WTC11 (cell line): ENCODE data around the gene TARBP1. TPM values are rescaled to one million over a fixed set of nuclear protein-coding genes. Genes with fewer than 3 reads are reported as not detected.

Source experiments
- ATAC-seq: fragments of 200-7000 bp; cut with Tn5 transposase; 2 replicates; pipeline ENCODE4 v1.10.0; 2021; ENCODE audit warnings: mild to moderate bottlenecking, moderate library complexity
- CTCF ChIA-PET: fragments of 300-600 bp; sonication (Branson Sonifier 250); formaldehyde crosslinking; loops from one replicate; lab custom pipeline; 2021; ENCODE audit warnings: antibody characterized with exemption; lab: Charles Lee
- POLR2A ChIA-PET: fragments of 350-600 bp; sonication (Branson Sonifier 250); formaldehyde crosslinking; loops from one replicate; lab custom pipeline; 2021; ENCODE audit warnings: antibody characterized with exemption; lab: Charles Lee
- DNase-seq: peaks from one replicate; pipeline ENCODE4 v3.0.0; 2021; ENCODE audit warnings: low spot score
- H3K27ac Mint-ChIP-seq: 2 replicates; pipeline ENCODE4 v1.8.0; 2021; ENCODE audit warnings: mixed read lengths
- H3K27me3 Mint-ChIP-seq: 2 replicates; pipeline ENCODE4 v1.8.0; 2021; ENCODE audit warnings: low read depth, mild to moderate bottlenecking, moderate library complexity, mixed read lengths
- H3K36me3 Mint-ChIP-seq: 2 replicates; pipeline ENCODE4 v1.8.0; 2021; ENCODE audit warnings: mixed read lengths
- H3K4me1 Mint-ChIP-seq: 2 replicates; pipeline ENCODE4 v1.8.0; 2022; ENCODE audit warnings: mixed read lengths
- H3K4me3 Mint-ChIP-seq: 2 replicates; pipeline ENCODE4 v1.8.0; 2021; ENCODE audit warnings: mild to moderate bottlenecking, moderate library complexity, mixed read lengths
- H3K9me3 Mint-ChIP-seq: 2 replicates; pipeline ENCODE4 v1.8.0; 2021; ENCODE audit warnings: mixed read lengths
- ATF2 ChIP-seq: sonication (generic); formaldehyde crosslinking; IDR thresholded peaks from 2 replicates; pipeline ENCODE4 v1.8.1; 2022; ENCODE audit warnings: low read depth, missing genetic modification reagents, borderline replicate concordance
- CREB1 ChIP-seq: sonication (generic); formaldehyde crosslinking; IDR thresholded peaks from 2 replicates; pipeline ENCODE4 v1.8.0; 2023; ENCODE audit warnings: mild to moderate bottlenecking, missing genetic modification reagents
- E2F5 ChIP-seq: sonication (generic); formaldehyde crosslinking; IDR thresholded peaks from 2 replicates; pipeline ENCODE4 v1.8.1; 2022; ENCODE audit warnings: mild to moderate bottlenecking, moderate library complexity, missing genetic modification reagents
- GTF2I ChIP-seq: fragments of 250-450 bp; sonication (Bioruptor Pico); conservative IDR thresholded peaks from 2 replicates; pipeline ENCODE4 v1.4.0; 2021; ENCODE audit warnings: mild to moderate bottlenecking
- HMGXB4 ChIP-seq: sonication (generic); formaldehyde crosslinking; IDR thresholded peaks from 2 replicates; pipeline ENCODE4 v1.8.1; 2023; ENCODE audit warnings: mild to moderate bottlenecking, moderate library complexity, missing genetic modification reagents
- NR2C2 ChIP-seq: sonication (generic); formaldehyde crosslinking; IDR thresholded peaks from 2 replicates; pipeline ENCODE4 v1.8.0; 2022; ENCODE audit warnings: mild to moderate bottlenecking, missing genetic modification reagents
- PREB ChIP-seq: sonication (generic); formaldehyde crosslinking; IDR thresholded peaks from 2 replicates; pipeline ENCODE4 v1.8.1; 2022; ENCODE audit warnings: mild to moderate bottlenecking, missing genetic modification reagents, moderate library complexity, borderline replicate concordance
- SMAD4 ChIP-seq: sonication (generic); formaldehyde crosslinking; IDR thresholded peaks from 2 replicates; pipeline ENCODE4 v1.8.0; 2022; ENCODE audit warnings: mild to moderate bottlenecking, missing genetic modification reagents
- ZBTB21 ChIP-seq: sonication (generic); formaldehyde crosslinking; IDR thresholded peaks from 2 replicates; pipeline ENCODE4 v1.8.1; 2023; ENCODE audit warnings: mild to moderate bottlenecking, missing genetic modification reagents, borderline replicate concordance
- ZNF423 ChIP-seq: fragments of 250-450 bp; sonication (Bioruptor Pico); IDR thresholded peaks from 2 replicates; pipeline ENCODE4 v2.1.2; 2022; ENCODE audit warnings: mild to moderate bottlenecking, moderate library complexity
- ZSCAN18 ChIP-seq: fragments of 250-450 bp; sonication (Bioruptor Pico); IDR thresholded peaks from 2 replicates; pipeline ENCODE4 v2.1.2; 2022; ENCODE audit warnings: mild to moderate bottlenecking, moderate library complexity
- total RNA-seq: library from RNA; stranded (reverse); gene quantifications from 3 replicates; pipeline ENCODE4 v1.2.3, GENCODE V29; 2021
- TF ChIP-seq, protein P1 (sequence below): sonication (generic); formaldehyde crosslinking; IDR thresholded peaks from 2 replicates; pipeline ENCODE4 v1.8.0; 2023; ENCODE audit warnings: mild to moderate bottlenecking, missing genetic modification reagents
- TF ChIP-seq, protein P2 (sequence below): sonication (generic); formaldehyde crosslinking; IDR thresholded peaks from 2 replicates; pipeline ENCODE4 v1.8.1; 2023; ENCODE audit warnings: mild to moderate bottlenecking, missing genetic modification reagents, borderline replicate concordance

The TARBP1 gene
- total RNA-seq, 1 experiment from 2014 or later: 24.0 TPM

GRCh38 chr1:234479866-234480265 is 887 bp upstream of the TARBP1 start (continued):
- TF ChIP-seq PREB (CRISPR knock-in tag): no peak
- TF ChIP-seq GTF2I (CRISPR knock-in tag): no peak
- TF ChIP-seq SMAD4 (CRISPR knock-in tag): no peak
- TF ChIP-seq E2F5 (CRISPR knock-in tag): no peak
- no peak for TF ChIP-seq CREB1 (CRISPR knock-in tag)
- TF ChIP-seq, protein P1, sequence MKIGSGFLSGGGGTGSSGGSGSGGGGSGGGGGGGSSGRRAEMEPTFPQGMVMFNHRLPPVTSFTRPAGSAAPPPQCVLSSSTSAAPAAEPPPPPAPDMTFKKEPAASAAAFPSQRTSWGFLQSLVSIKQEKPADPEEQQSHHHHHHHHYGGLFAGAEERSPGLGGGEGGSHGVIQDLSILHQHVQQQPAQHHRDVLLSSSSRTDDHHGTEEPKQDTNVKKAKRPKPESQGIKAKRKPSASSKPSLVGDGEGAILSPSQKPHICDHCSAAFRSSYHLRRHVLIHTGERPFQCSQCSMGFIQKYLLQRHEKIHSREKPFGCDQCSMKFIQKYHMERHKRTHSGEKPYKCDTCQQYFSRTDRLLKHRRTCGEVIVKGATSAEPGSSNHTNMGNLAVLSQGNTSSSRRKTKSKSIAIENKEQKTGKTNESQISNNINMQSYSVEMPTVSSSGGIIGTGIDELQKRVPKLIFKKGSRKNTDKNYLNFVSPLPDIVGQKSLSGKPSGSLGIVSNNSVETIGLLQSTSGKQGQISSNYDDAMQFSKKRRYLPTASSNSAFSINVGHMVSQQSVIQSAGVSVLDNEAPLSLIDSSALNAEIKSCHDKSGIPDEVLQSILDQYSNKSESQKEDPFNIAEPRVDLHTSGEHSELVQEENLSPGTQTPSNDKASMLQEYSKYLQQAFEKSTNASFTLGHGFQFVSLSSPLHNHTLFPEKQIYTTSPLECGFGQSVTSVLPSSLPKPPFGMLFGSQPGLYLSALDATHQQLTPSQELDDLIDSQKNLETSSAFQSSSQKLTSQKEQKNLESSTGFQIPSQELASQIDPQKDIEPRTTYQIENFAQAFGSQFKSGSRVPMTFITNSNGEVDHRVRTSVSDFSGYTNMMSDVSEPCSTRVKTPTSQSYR (CRISPR knock-in tag): no peak
- TF ChIP-seq ZSCAN18 (CRISPR knock-in tag): no peak
- TF ChIP-seq NR2C2 (CRISPR knock-in tag): no peak
- TF ChIP-seq, protein P2, sequence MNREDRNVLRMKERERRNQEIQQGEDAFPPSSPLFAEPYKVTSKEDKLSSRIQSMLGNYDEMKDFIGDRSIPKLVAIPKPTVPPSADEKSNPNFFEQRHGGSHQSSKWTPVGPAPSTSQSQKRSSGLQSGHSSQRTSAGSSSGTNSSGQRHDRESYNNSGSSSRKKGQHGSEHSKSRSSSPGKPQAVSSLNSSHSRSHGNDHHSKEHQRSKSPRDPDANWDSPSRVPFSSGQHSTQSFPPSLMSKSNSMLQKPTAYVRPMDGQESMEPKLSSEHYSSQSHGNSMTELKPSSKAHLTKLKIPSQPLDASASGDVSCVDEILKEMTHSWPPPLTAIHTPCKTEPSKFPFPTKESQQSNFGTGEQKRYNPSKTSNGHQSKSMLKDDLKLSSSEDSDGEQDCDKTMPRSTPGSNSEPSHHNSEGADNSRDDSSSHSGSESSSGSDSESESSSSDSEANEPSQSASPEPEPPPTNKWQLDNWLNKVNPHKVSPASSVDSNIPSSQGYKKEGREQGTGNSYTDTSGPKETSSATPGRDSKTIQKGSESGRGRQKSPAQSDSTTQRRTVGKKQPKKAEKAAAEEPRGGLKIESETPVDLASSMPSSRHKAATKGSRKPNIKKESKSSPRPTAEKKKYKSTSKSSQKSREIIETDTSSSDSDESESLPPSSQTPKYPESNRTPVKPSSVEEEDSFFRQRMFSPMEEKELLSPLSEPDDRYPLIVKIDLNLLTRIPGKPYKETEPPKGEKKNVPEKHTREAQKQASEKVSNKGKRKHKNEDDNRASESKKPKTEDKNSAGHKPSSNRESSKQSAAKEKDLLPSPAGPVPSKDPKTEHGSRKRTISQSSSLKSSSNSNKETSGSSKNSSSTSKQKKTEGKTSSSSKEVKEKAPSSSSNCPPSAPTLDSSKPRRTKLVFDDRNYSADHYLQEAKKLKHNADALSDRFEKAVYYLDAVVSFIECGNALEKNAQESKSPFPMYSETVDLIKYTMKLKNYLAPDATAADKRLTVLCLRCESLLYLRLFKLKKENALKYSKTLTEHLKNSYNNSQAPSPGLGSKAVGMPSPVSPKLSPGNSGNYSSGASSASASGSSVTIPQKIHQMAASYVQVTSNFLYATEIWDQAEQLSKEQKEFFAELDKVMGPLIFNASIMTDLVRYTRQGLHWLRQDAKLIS (CRISPR knock-in tag): no peak
- TF ChIP-seq ZNF423 (CRISPR knock-in tag): no peak
- TF ChIP-seq ZBTB21: no peak

- POLR2A ChIA-PET: interaction anchor here (1.5 kb wide), 1 partner anchor 122 kb away, joined by 4 read pairs; no protein-coding TSS in a partner anchor
These were observed 256 bp upstream of the TARBP1 start for GRCh38 chr1:234479310-234479559.

More at GRCh38 chr1:234479310-234479559, 256 bp upstream of the TARBP1 start:
- CTCF ChIA-PET: interaction anchor here (1.3 to 1.5 kb wide), 2 partner anchors 119 to 354 kb away, joined by 3 to 4 read pairs; no protein-coding TSS in a partner anchor
- ATAC-seq: no peak
- TF ChIP-seq HMGXB4 (CRISPR knock-in tag) (0 out of 2 replicates have a peak, but pooled peaks have one; percentile 8), ATF2 (no peak)
- Mint-ChIP-seq H3K9me3 (no peaks in the 10 kb centered on the region), H3K27ac (no peak overlapping the region), H3K4me1 (peaks cover 32% of the 10 kb centered on the region), H3K36me3 (no peaks in the 10 kb centered on the region), H3K27me3 (peaks cover 47% of the 10 kb centered on the region), H3K4me3 (peak overlapping the region; percentile 58)
- DNase-seq: no peak
